H1 (cell line): Measurements from ENCODE around the gene PREX1. TPM values are rescaled to one million over a fixed set of nuclear protein-coding genes. Genes with fewer than 3 reads are reported as not detected.

ENCODE experiments used
- CTCF ChIA-PET: fragments of 300-600 bp; sonication (Branson Sonifier 250); formaldehyde crosslinking; loops from one replicate; lab custom pipeline; 2021; ENCODE audit not compliant: partially characterized antibody; lab: Charles Lee
- POLR2A ChIA-PET: fragments of 300-600 bp; sonication (Branson Sonifier 250); formaldehyde crosslinking; loops from one replicate; lab custom pipeline; 2021; ENCODE audit warnings: inconsistent platforms; ENCODE audit not compliant: partially characterized antibody; lab: Charles Lee
- DNase-seq, 2 experiments: peaks; one replicate each; pipeline versions ENCODE4 v3.0.0 to v3.0.0-alpha.2; 2010 to 2022; ENCODE audit warnings: low spot score in 2 of 2, low read depth in 1 of 2, mixed read lengths in 1 of 2
- FAIRE-seq: peaks from 2 replicates; lab custom pipeline; 2011; peaks lifted over from hg19 to GRCh38; lab: Jason Lieb, UNC
- H2AFZ ChIP-seq: 2 replicates; pipeline ENCODE4 v1.8.1; 2012; ENCODE audit warnings: low read length, inconsistent platforms
- H2AK5ac ChIP-seq: 2 replicates; pipeline ENCODE4 v1.6.1; 2013; ENCODE audit warnings: low read depth, low read length
- H2BK120ac ChIP-seq: replicated peaks from 2 replicates; pipeline ENCODE3; 2013; ENCODE audit warnings: low read depth, low read length, inconsistent platforms
- H2BK12ac ChIP-seq: 2 replicates; pipeline ENCODE4 v1.6.1; 2013; ENCODE audit warnings: low read depth, low read length
- H2BK15ac ChIP-seq: 2 replicates; pipeline ENCODE4 v1.6.1; 2013; ENCODE audit warnings: low read length
- H2BK20ac ChIP-seq: 2 replicates; pipeline ENCODE4 v1.6.1; 2013; ENCODE audit warnings: low read length
- H2BK5ac ChIP-seq: 2 replicates; pipeline ENCODE4 v1.6.1; 2013; ENCODE audit warnings: low read depth, low read length
- H3K14ac ChIP-seq: 2 replicates; pipeline ENCODE4 v1.6.1; 2013; ENCODE audit warnings: inconsistent platforms; ENCODE audit not compliant: insufficient read length
- H3K18ac ChIP-seq: 2 replicates; pipeline ENCODE4 v1.6.1; 2013; ENCODE audit warnings: low read length; ENCODE audit errors: extremely low read depth
- H3K23ac ChIP-seq: 2 replicates; pipeline ENCODE4 v1.6.1; 2013; ENCODE audit warnings: inconsistent platforms; ENCODE audit not compliant: insufficient read length
- H3K23me2 ChIP-seq: 2 replicates; pipeline ENCODE4 v1.6.1; 2013; ENCODE audit warnings: low read depth, low read length
- H3K27ac ChIP-seq: 2 replicates; pipeline ENCODE4 v1.6.1; 2011; ENCODE audit warnings: low read depth, low read length, inconsistent platforms
- H3K27me3 ChIP-seq, 4 experiments: replicated peaks in 1 of 4; 1 replicate in 1 of 4; 2 replicates in 3 of 4; pipeline versions ENCODE4 v1.6.1 to v1.8.1; 2011 to 2013; ENCODE audit warnings: low read length in 3 of 4, mild to moderate bottlenecking in 3 of 4, inconsistent platforms in 2 of 4, mixed read lengths in 2 of 4, moderate library complexity in 1 of 4; ENCODE audit not compliant: control insufficient read depth in 3 of 4, insufficient read depth in 3 of 4; ENCODE audit errors: extremely low read depth in 1 of 4
- H3K36me3 ChIP-seq, 4 experiments: 2 replicates each; pipeline versions ENCODE4 v1.6.1 to v1.8.1; 2011 to 2013; ENCODE audit warnings: mild to moderate bottlenecking in 4 of 4, low read length in 3 of 4, moderate library complexity in 2 of 4, control low read depth in 1 of 4, inconsistent platforms in 1 of 4; ENCODE audit not compliant: insufficient read depth in 4 of 4, control insufficient read depth in 2 of 4
- H3K4ac ChIP-seq: replicated peaks from 2 replicates; pipeline ENCODE3; 2013; ENCODE audit warnings: low read length, low read depth, mixed read lengths, inconsistent platforms; ENCODE audit not compliant: insufficient read length
- H3K4me1 ChIP-seq, 4 experiments: replicated peaks in 1 of 4; 1 replicate in 1 of 4; 2 replicates in 3 of 4; pipeline versions ENCODE4 v1.6.1 to v1.8.1; 2011 to 2013; ENCODE audit warnings: low read length in 3 of 4, inconsistent platforms in 2 of 4, mixed read lengths in 1 of 4; ENCODE audit not compliant: insufficient read depth in 4 of 4, control insufficient read depth in 3 of 4
- H3K4me2 ChIP-seq, 2 experiments: 2 replicates each; pipeline versions ENCODE4 v1.6.1 to v1.8.1; 2011 to 2013; ENCODE audit warnings: low read depth in 2 of 2, low read length in 2 of 2, control low read depth in 1 of 2, inconsistent platforms in 1 of 2, mild to moderate bottlenecking in 1 of 2; ENCODE audit not compliant: insufficient read depth in 1 of 2
- H3K4me3 ChIP-seq, 4 experiments: fragments of 200-600, 300-600 bp in 1 of 4; sonication (generic), shearing (Covaris generic), sonication (Bioruptor Twin) in 1 of 4; 2 replicates each; pipeline versions ENCODE4 v1.5.1 to v1.8.1; 2011 to 2016; ENCODE audit warnings: low read length in 4 of 4, low read depth in 3 of 4, control low read depth in 2 of 4, inconsistent platforms in 2 of 4, mild to moderate bottlenecking in 2 of 4, mixed read lengths in 1 of 4, moderate library complexity in 1 of 4; ENCODE audit not compliant: insufficient read depth in 2 of 4; ENCODE audit errors: extremely low read depth in 1 of 4
- H3K56ac ChIP-seq: replicated peaks from 2 replicates; pipeline ENCODE3; 2013; ENCODE audit warnings: low read depth, mild to moderate bottlenecking, mixed read lengths, low read length, inconsistent platforms; ENCODE audit not compliant: insufficient read length
- H3K79me1 ChIP-seq: 2 replicates; pipeline ENCODE4 v1.6.1; 2013; ENCODE audit warnings: low read depth, low read length, control low read depth
- H3K79me2 ChIP-seq, 2 experiments: 2 replicates each; pipeline versions ENCODE4 v1.6.1 to v1.8.1; 2012 to 2013; ENCODE audit warnings: low read length in 2 of 2, mild to moderate bottlenecking in 2 of 2, inconsistent platforms in 1 of 2; ENCODE audit not compliant: insufficient read depth in 2 of 2, control insufficient read depth in 1 of 2
- H3K9ac ChIP-seq, 4 experiments: replicated peaks in 1 of 4; 1 replicate in 1 of 4; 2 replicates in 3 of 4; pipeline versions ENCODE4 v1.6.1 to v1.8.1; 2011 to 2013; ENCODE audit warnings: low read depth in 3 of 4, low read length in 3 of 4, control low read depth in 2 of 4, mild to moderate bottlenecking in 2 of 4, moderate library complexity in 2 of 4, inconsistent platforms in 1 of 4; ENCODE audit errors: extremely low read depth in 1 of 4
- H3K9me3 ChIP-seq, 2 experiments: 2 replicates each; pipeline versions ENCODE4 v1.6.1 to v1.8.1; 2012 to 2013; ENCODE audit warnings: mild to moderate bottlenecking in 2 of 2, moderate library complexity in 2 of 2, control low read depth in 1 of 2, inconsistent platforms in 1 of 2, low read depth in 1 of 2, low read length in 1 of 2, mixed read lengths in 1 of 2; ENCODE audit not compliant: insufficient read depth in 2 of 2
- H4K20me1 ChIP-seq, 2 experiments: replicated peaks in 1 of 2; 2 replicates each; pipeline versions ENCODE3 to v1.8.1; 2011 to 2013; ENCODE audit warnings: inconsistent platforms in 2 of 2, low read length in 2 of 2, mild to moderate bottlenecking in 1 of 2; ENCODE audit not compliant: insufficient read depth in 2 of 2, control insufficient read depth in 1 of 2
- H4K5ac ChIP-seq: 2 replicates; pipeline ENCODE4 v1.6.1; 2013; ENCODE audit warnings: low read length, low read depth, mixed read lengths, inconsistent platforms; ENCODE audit not compliant: insufficient read length
- H4K8ac ChIP-seq: 2 replicates; pipeline ENCODE4 v1.8.0; 2013; ENCODE audit warnings: mild to moderate bottlenecking, moderate library complexity, low read length, inconsistent platforms; ENCODE audit not compliant: insufficient read depth; ENCODE audit errors: extremely low read depth
- H4K91ac ChIP-seq: replicated peaks from 2 replicates; pipeline ENCODE3; 2013; ENCODE audit warnings: low read length, mixed read lengths, inconsistent platforms; ENCODE audit not compliant: insufficient read length
- EZH2 ChIP-seq: fragments of 200-600 bp; sonication (generic); IDR thresholded peaks from 2 replicates; pipeline ENCODE4 v1.7.1; 2012; ENCODE audit warnings: low read depth, mild to moderate bottlenecking, moderate library complexity, low read length, inconsistent platforms; ENCODE audit not compliant: severe bottlenecking
- POLR2A ChIP-seq, 2 experiments: IDR thresholded peaks; 1 replicate in 1 of 2; 2 replicates in 1 of 2; pipeline ENCODE4 v1.6.1; 2011; ENCODE audit warnings: low read depth in 2 of 2, low read length in 2 of 2, mild to moderate bottlenecking in 2 of 2; ENCODE audit errors: control extremely low read depth in 1 of 2
- WGBS, 2 experiments: shearing (Covaris generic) in 1 of 2; methylation state at CpG; one replicate each; pipeline versions ENCODE4 v1.1.6 to v1.1.7; 2013 to 2015; ENCODE audit warnings: low lambda C conversion rate in 2 of 2, mixed read lengths in 2 of 2, inconsistent platforms in 1 of 2, low coverage in 1 of 2, missing lambda C conversion rate in 1 of 2; ENCODE audit not compliant: insufficient replicate concordance in 2 of 2, insufficient coverage in 1 of 2, insufficient read length in 1 of 2; ENCODE audit errors: extremely low coverage in 1 of 2, missing lambda C conversion rate in 1 of 2; 5-methylcytosine and 5-hydroxymethylcytosine counted together
- polyA plus RNA-seq, 7 experiments: library from polyadenylated mRNA; depleted of rRNA in 3 of 7; stranded (reverse) in 5 of 7; unstranded in 2 of 7; fragments of >200 nt in 5 of 7; fragments of 200-250 nt in 2 of 7; gene quantifications; 1 replicate in 5 of 7; 2 replicates in 1 of 7; 4 replicates in 1 of 7; pipeline versions ENCODE4 v1.2.1 to v1.2.3, GENCODE V29; 2011 to 2013; ENCODE audit warnings: missing spikeins in 2 of 7, mixed read lengths in 2 of 7
- total RNA-seq: library from RNA; stranded (reverse); fragmentation: NEBNext Ultra II Directional; extraction: Animal tissue kit (Norgen Biotek cat#: 25700); gene quantifications from 2 replicates; pipeline ENCODE4 v1.2.1, GENCODE V29; 2021
- TF ChIP-seq, protein P1 (sequence below): IDR thresholded peaks from 2 replicates; pipeline ENCODE4 v1.6.1; 2011; ENCODE audit warnings: low read length, improper control_type of control experiment

Gene PREX1
- total and polyA plus RNA-seq, 2 of the 8 experiments (the other 6 are each of a cell fraction or from before 2014, with no cell fraction given) = 10.7 to 12.8 TPM

DNA sequence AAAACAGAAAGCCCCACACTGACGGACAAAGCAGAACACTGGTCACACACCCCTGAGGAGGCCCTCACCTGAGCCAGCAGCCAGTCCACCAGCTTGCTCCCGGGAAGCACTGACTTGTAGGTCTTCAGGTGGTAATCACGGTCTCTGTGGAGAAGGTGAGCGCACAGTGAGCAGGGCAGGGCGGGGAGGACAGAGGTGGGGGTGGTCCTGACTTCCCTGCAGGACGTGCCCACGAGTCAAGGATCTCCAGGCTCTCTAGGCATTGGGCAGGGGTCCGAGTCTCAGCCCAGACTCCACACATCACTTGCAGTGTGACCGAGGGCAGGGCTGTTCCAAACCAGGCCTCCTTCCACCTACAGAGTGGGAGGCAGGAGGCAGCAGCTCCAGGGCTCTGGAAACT, 151.7 kb downstream of the PREX1 start:
- no peak for FAIRE-seq
- H3K36me3 ChIP-seq = no peaks in the 10 kb centered on the region; a peak in 1 of 8 replicates
- H2AFZ ChIP-seq = no peak overlapping the region
- POLR2A ChIA-PET = no interaction called here
- WGBS, 2 experiments = 78% methylated on average over 9 of the region's 9 CpGs; no CpG with 5 or more reads in 1 of the 2 experiments
- H3K9ac ChIP-seq = no peak overlapping the region
- no peaks in the 10 kb centered on the region for H3K79me2 ChIP-seq
- H3K56ac ChIP-seq = no peak overlapping the region
- no peak overlapping the region for H3K4ac ChIP-seq
- H4K20me1 ChIP-seq = no peaks in the 10 kb centered on the region
- TF ChIP-seq POLR2A (IDR thresholded peaks at IDR 0.05; ENCODE audit: control extremely low read depth in 1 of 2, low read depth in 2 of 2, low read length in 2 of 2) (no peak), EZH2 (no peak)
- TF ChIP-seq, protein P1, sequence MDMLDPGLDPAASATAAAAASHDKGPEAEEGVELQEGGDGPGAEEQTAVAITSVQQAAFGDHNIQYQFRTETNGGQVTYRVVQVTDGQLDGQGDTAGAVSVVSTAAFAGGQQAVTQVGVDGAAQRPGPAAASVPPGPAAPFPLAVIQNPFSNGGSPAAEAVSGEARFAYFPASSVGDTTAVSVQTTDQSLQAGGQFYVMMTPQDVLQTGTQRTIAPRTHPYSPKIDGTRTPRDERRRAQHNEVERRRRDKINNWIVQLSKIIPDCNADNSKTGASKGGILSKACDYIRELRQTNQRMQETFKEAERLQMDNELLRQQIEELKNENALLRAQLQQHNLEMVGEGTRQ = no peak
- H3K27ac ChIP-seq = no peak overlapping the region
- no peak overlapping the region for H2BK5ac ChIP-seq
- H3K4me1 ChIP-seq = peaks cover 0 to 7% (median 2%) of the 10 kb centered on the region in 4 experiments; a peak in 3 of 7 replicates
- no peaks in the 10 kb centered on the region for H3K27me3 ChIP-seq
- H2BK20ac ChIP-seq = no peak overlapping the region
- H2BK12ac ChIP-seq = no peak overlapping the region
- H3K18ac ChIP-seq = no peak overlapping the region
- H4K91ac ChIP-seq = no peak overlapping the region
- no peak overlapping the region for H4K5ac ChIP-seq
- H3K14ac ChIP-seq = no peak overlapping the region
- H4K8ac ChIP-seq = no peak overlapping the region
- no peak overlapping the region for H2BK15ac ChIP-seq
- H3K23ac ChIP-seq = no peak overlapping the region
- CTCF ChIA-PET = interaction anchor here (1.6 to 3.0 kb wide), 2 partner anchors 19 to 23 kb away, joined by 6 to 11 read pairs; no protein-coding TSS in a partner anchor
- no peak overlapping the region for H2AK5ac ChIP-seq
- no peak overlapping the region for H3K4me2 ChIP-seq
- no peak overlapping the region for H3K4me3 ChIP-seq
- no peaks in the 10 kb centered on the region for H3K79me1 ChIP-seq
- no peak overlapping the region for H2BK120ac ChIP-seq
- no peaks in the 10 kb centered on the region for H3K9me3 ChIP-seq
- DNase-seq = no peak
- H3K23me2 ChIP-seq = no peaks in the 10 kb centered on the region; the same call in 1 of the 2 replicates
